ENCODE results near the gene GOLPH3. TPM values are rescaled to one million over a fixed set of nuclear protein-coding genes. Genes with fewer than 3 reads are reported as not detected.
"Not testable (repeated sequence)": the region's sequence is repeated elsewhere in the genome, so short reads cannot be mapped to it uniquely, and the experiment has no call there.

The GOLPH3 gene
- total RNA-seq, 2 experiments from 2014 or later: 68.0 to 72.6 TPM

DNA sequence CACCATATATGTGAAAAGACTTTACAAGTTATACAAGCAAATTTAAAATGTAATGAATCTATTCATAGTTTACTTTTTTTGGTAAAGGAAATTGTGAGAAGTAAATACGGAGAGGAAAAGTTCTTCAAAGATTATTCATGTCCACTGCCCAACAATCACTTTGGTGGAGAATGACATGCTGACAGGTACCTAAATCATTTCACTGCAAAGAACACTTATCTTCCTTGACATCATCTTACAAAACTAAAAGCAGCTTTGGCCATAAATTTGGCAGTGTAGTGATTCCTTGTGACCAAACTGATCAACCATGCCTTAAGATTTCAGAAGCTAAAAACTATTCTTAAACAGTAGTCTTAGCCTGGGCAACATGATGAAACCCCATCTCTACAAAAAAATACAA, 42.5 kb downstream of the GOLPH3 start:
- no peak overlapping the region for H3K4me3 Mint-ChIP-seq
- H3K4me1 Mint-ChIP-seq: peaks cover 29% of the 10 kb centered on the region
- no peak overlapping the region for H3K27ac Mint-ChIP-seq
- DNase-seq: no peak
- peaks cover 42% of the 10 kb centered on the region for H3K36me3 Mint-ChIP-seq
- no peaks in the 10 kb centered on the region for H3K9me3 Mint-ChIP-seq
- no peaks in the 10 kb centered on the region for H3K27me3 Mint-ChIP-seq

DNA sequence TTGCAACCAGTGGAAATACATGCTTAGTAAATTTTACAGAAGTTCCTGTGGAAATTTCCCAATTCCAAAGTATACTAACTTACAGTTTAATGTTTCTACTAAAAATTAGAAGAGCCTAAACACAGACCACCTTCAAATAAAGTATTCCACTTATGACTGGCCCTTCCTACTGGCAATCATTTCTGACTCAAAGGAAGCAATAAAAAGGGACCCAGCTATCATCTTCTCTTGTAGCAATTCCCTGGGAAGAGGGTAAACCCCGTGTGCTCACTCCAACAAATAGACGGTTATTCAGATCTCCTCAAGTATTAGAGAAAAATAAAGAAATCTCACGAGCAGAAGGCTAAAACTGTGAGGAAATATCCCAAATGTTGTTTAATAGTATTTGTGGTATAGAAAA, 43.3 kb downstream of the GOLPH3 start:
- no peaks in the 10 kb centered on the region for H3K9me3 Mint-ChIP-seq
- H3K4me3 Mint-ChIP-seq: no peak overlapping the region
- no peak for DNase-seq
- peaks cover 49% of the 10 kb centered on the region for H3K36me3 Mint-ChIP-seq
- H3K27ac Mint-ChIP-seq: no peak overlapping the region
- peaks cover 30% of the 10 kb centered on the region for H3K4me1 Mint-ChIP-seq
- no peaks in the 10 kb centered on the region for H3K27me3 Mint-ChIP-seq

DNA sequence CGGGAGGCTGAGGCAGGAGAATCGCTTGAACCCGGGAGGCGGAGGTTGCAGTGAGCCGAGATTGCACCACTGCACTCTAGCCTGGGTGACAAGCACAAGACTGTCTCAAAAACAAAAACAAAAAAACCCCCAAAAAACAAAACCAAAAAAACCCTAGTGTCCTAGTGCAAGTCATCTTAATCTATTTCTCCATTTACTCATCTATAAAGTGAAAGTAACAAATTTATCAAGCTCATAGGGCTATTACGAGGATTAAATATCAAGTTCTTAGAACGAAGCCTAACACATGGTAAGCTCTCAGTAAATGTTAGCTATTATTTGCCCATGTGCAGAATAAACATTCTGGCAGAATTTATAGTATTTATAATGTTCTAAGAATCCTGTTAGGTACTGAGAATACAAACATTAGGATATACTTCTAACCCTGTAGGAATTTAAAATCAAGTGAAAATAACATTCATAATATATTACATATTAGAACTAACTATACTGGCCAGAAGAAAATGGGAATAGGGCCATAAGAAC, 45.0 kb downstream of the GOLPH3 start:
- DNase-seq: no peak
- H3K36me3 Mint-ChIP-seq: peaks cover 48% of the 10 kb centered on the region
- H3K4me1 Mint-ChIP-seq: peaks cover 27% of the 10 kb centered on the region
- H3K4me3 Mint-ChIP-seq: no peak overlapping the region
- no peaks in the 10 kb centered on the region for H3K9me3 Mint-ChIP-seq
- H3K27me3 Mint-ChIP-seq: no peaks in the 10 kb centered on the region
- peak overlapping the region; percentile 52 for H3K27ac Mint-ChIP-seq

DNA sequence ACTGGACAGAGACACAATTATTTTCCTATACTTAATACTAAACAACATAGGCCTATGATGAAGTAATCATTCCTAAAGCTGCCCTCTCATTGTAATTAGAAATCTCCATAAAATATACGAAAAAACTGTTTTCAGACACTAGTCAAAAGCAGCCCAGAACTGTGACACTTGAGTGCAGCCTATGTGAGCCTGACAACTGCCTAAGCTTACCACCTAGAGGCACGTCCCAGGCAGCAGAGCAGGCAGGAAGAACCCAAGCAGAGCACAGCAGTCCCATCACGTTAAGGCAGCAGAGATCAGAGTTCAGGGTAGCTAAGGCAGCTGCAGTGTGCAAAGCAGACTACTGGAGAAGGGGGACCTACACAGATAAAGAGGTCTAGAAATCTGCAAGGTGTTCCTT, 46.4 kb downstream of the GOLPH3 start:
- Mint-ChIP-seq H3K27ac (no peak overlapping the region), H3K9me3 (no peaks in the 10 kb centered on the region), H3K4me3 (no peak overlapping the region), H3K27me3 (no peaks in the 10 kb centered on the region), H3K36me3 (peaks cover 49% of the 10 kb centered on the region), H3K4me1 (peaks cover 31% of the 10 kb centered on the region)
- DNase-seq: no peak

DNA sequence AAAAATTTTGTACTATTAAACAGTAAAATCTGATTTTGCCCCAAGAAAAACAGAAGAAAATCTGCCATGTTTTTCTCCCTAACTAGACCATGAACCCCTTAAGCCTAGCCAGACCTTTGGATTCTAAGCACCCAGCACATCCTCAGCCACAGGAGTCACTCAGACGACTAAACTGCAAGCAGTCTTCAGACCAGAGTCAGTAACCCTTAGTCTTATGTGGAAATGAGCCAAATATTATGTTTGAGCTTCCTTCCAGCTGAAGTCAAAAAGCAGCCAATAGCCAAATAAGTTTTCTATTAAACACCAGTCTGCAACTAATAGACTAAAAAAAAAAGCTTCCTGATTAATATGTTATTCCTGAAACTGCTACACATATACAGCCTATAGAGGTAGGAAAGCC, 47.4 kb downstream of the GOLPH3 start:
- Mint-ChIP-seq H3K27me3 (no peaks in the 10 kb centered on the region), H3K9me3 (no peaks in the 10 kb centered on the region), H3K4me3 (no peak overlapping the region), H3K4me1 (peaks cover 35% of the 10 kb centered on the region), H3K36me3 (peaks cover 48% of the 10 kb centered on the region), H3K27ac (no peak overlapping the region)
- no peak for DNase-seq

DNA sequence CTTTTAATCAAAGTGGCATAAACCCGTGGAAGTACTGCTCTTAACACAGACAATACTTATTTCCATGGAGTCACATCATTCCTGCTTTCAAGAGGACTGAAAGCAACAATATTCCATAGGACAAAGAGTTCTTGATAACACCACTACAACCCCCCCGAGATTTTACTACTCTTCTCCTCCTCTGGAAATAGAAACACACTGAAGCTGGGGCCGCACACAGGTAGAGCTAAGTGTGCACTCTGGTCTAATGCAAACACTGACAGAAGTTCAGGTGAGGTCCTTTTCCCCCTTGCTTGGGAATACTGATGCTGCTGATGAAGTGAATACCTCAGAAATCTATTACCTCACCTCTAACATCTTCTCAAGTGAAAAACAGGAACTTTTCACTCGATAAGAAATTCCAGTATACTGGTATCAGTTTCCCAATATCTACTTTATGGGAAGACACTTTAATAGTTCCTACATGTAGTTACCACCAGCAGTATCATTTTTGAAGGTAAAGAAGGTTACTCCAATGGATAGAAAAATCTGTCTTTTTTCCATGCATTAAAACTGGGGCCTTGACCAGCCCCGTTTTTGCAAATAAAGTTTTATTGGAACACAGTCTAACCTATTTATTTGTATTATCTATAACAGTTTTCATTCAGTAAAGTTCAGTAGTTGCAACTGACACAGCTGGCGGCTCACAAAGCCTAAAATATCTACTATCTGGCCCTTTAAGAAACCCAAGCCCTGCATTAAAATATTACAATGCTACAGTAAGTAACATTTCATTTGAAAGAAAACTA, 50.0 kb downstream of the GOLPH3 start:
- Mint-ChIP-seq H3K27ac (no peak overlapping the region), H3K4me1 (peaks cover 36% of the 10 kb centered on the region), H3K27me3 (no peaks in the 10 kb centered on the region), H3K4me3 (no peak overlapping the region), H3K36me3 (peaks cover 54% of the 10 kb centered on the region), H3K9me3 (no peaks in the 10 kb centered on the region)
- DNase-seq: no peak

DNA sequence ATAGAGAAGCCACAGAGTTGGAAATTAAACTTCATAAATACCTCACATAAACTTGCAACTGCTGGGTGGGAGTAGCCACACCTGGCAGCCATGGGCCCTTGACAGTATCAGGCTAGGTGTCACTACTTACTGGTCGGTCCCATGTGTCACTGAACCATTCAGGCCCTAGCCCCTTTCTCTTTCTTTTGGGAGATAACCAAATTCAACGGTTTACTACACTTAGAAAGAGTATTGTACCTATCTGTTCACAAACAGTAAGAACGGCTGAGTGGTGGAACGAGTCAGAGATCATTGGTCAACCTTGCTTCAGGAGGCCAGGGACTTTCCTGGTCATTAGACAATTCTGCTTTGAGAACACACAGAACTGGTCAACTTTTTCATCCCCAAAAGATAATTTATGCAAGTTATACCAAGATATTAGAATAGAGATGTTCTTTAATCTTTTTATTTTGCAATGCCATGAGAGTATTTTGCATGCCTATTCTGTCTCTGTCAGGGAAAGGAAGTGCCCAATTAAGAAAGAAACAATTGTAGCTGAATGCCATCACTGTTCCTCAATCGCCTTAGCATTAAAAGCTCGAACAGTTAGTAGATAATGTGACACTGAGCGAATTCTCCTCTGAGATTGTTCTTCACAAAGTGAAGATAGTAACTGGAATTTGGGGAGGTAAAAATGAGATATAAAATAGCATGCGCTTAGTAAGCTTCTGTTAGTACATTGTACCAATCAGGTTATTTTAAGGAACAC, 50.9 kb downstream of the GOLPH3 start:
- Mint-ChIP-seq H3K4me1 (peaks cover 30% of the 10 kb centered on the region), H3K4me3 (no peak overlapping the region), H3K27me3 (no peaks in the 10 kb centered on the region), H3K27ac (no peak overlapping the region), H3K9me3 (no peaks in the 10 kb centered on the region), H3K36me3 (peaks cover 52% of the 10 kb centered on the region)
- DNase-seq: no peak

DNA sequence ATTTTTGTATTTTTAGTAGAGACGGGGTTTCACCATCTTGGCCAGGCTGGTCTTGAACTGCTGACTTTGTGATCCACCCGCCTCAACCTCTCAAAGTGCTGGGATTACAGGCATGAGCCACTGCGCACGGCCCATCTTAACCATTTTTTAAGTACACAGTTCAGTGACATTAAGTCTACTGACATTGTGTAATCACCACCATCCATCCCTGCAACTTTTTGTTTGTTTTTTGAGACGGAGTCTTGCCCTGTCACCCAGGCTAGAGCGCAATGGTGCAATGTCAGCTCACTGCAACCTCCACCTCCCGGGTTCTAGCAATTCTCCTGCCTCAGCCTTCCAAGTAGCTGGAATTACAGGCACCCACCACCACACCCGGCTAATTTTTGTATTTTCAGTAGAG, 55.2 kb downstream of the GOLPH3 start:
- not testable (repeated sequence) for H3K27ac Mint-ChIP-seq, DNase-seq, H3K4me3 Mint-ChIP-seq, H3K27me3 Mint-ChIP-seq, H3K9me3 Mint-ChIP-seq
- peaks cover 65% of the 10 kb centered on the region for H3K36me3 Mint-ChIP-seq
- H3K4me1 Mint-ChIP-seq: peaks cover 51% of the 10 kb centered on the region

DNA sequence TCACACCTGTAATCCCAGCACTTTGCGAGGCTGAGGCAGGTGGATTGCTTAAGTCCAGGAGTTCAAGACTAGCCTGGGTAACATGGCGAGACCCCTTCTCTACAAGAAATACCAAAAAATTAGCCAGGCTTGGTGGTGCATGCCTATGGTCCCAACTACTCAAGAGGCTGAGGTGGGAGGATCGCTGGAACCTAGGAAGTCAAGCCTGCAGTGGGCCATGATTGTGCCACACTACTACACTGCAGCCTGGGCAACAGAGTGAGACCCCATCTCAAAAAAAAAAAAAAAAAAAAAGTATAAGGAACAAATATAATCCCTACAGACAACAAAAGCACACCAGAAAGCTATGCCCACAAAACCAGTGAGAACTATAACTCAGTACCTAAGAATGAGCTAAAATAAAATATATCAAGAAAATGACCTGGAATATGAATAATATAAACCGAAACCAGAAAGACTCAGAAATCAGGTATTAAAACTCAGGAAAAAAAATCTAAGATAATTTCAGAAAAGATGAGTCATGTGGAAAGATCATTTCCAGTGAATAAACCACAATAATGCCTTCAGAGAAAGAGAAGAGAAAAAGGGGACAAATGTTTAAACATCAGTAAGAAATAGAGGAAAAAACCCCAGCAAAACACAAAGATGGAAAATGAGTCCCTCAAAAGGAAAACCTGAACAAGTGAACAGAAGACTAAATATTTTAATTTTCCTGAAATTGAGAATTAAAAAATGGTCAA, 57.4 kb downstream of the GOLPH3 start:
- Mint-ChIP-seq H3K27ac (peak overlapping the region; percentile 79), H3K27me3 (no peaks in the 10 kb centered on the region), H3K9me3 (no peaks in the 10 kb centered on the region), H3K4me3 (peak overlapping the region; percentile 53), H3K4me1 (peaks cover 40% of the 10 kb centered on the region), H3K36me3 (peaks cover 63% of the 10 kb centered on the region)
- DNase-seq: no peak

DNA sequence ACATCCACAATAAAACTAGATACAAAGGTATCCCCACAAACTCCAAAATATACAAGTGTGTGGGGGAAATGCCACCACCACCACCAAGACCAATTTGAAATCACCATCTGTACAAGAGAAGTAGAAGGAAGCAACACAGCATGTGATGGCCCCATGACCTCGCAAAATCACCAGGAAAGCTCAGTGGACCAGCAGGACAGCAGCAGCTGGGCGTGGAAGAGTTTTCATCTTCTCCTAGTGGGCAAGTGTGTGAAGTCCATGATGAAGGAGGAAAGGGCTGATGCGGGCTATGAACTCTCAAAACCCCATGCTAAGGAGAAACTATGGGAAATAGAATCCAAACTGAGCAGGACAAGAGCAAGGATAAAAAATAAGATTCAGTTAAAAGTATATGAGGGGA, 58.1 kb downstream of the GOLPH3 start:
- Mint-ChIP-seq H3K9me3 (no peaks in the 10 kb centered on the region), H3K27ac (peak overlapping the region; percentile 79), H3K4me1 (peaks cover 39% of the 10 kb centered on the region), H3K4me3 (no peak overlapping the region), H3K27me3 (no peaks in the 10 kb centered on the region), H3K36me3 (peaks cover 59% of the 10 kb centered on the region)
- DNase-seq: no peak

DNA sequence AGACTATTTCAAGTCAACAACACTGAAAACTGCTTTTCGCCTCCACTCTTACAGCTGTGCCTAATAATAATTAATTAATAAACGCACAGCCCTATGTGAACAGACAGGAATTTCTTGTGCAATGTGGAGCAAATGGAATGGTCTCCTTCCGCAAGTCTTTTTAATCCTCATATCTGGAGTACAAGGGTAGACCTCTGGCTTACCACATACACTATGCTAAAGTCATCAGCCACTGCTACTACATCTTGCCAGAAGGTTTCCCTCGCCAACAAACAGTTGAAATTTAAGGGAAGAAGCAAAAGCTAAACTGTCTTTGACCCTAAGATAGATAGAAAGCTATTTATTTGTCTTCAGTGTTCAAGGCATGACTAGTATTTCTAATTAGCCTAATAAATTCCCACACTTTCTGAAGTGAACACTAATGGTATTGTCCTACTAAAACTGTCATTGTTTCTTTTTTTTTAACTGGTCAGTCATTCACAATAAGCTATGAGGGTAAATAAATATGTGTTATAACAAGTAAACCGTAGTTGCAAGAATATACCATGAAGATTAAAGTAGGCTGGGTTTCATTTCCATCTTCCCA, 63.9 kb downstream of the GOLPH3 start:
- Mint-ChIP-seq H3K36me3 (peaks cover 29% of the 10 kb centered on the region), H3K4me1 (peaks cover 10% of the 10 kb centered on the region), H3K4me3 (no peak overlapping the region), H3K27ac (no peak overlapping the region), H3K27me3 (no peaks in the 10 kb centered on the region), H3K9me3 (no peaks in the 10 kb centered on the region)
- no peak for DNase-seq

DNA sequence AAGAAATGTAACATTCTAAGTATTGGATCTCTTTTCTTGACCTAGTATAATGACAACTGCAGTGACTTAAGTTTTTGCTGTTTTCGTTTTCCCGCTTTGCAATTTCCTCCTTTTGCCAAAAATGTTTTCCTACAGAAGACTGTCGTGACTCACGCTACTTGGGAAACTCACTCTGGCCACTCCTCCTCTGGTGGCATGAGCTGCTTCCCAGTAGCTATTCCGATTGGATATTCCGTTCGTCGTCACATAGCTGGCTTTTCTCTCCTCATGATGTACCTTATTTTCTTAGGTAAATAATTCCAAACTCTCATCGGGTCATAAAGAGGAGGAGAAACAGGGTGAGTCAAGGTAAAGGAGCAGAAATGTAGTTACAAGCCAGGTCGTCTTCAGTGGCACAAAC, 64.9 kb downstream of the GOLPH3 start:
- no peak for DNase-seq
- Mint-ChIP-seq H3K9me3 (no peaks in the 10 kb centered on the region), H3K36me3 (peaks cover 21% of the 10 kb centered on the region), H3K27me3 (no peaks in the 10 kb centered on the region), H3K4me3 (no peak overlapping the region), H3K27ac (peak overlapping the region; percentile 21), H3K4me1 (peaks cover 7% of the 10 kb centered on the region)

DNA sequence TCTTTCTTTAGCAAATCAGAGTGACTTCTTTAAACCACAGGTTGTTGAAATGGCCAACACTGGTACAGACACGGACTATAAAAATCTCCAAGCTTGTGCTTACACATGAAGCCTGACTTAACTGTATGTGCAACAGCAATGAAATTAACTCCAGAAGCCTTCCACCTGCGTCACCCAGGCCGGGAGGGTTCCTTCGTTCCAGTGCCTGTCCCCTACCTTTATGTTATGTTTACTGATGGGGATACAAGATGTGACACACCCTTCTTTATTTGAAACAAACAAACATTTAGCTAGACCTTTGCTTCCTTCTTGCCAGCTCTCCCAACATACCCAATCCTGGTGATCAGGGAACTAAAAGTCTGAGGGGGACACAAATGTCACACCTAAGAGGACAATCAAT, 66.0 kb downstream of the GOLPH3 start:
- Mint-ChIP-seq H3K4me1 (peaks cover 7% of the 10 kb centered on the region), H3K27me3 (no peaks in the 10 kb centered on the region), H3K9me3 (no peaks in the 10 kb centered on the region), H3K4me3 (no peak overlapping the region), H3K36me3 (peaks cover 16% of the 10 kb centered on the region), H3K27ac (no peak overlapping the region)
- DNase-seq: no peak

DNA sequence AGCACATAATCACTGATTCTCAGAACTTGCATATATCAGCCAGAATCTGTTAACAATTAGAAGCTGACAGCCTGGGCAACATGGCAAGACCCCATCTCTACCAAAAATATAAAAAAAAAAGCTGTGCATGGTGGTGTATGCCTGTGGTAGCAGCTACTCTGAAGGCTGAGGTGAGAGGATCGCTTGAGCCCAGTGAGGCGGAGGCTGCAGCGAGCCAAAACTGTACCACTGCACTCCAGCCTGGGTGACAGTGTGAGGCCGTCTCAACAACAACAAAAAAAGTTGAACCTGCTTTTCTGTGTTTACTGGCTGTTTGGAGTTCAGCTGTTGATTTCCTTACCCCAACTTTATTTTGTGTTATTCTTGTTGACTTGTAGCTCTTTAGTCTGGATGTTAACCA, 66.8 kb downstream of the GOLPH3 start:
- DNase-seq: no peak
- Mint-ChIP-seq H3K27ac (no peak overlapping the region), H3K36me3 (peaks cover 12% of the 10 kb centered on the region), H3K4me1 (peaks cover 7% of the 10 kb centered on the region), H3K9me3 (no peaks in the 10 kb centered on the region), H3K27me3 (no peaks in the 10 kb centered on the region), H3K4me3 (no peak overlapping the region)

DNA sequence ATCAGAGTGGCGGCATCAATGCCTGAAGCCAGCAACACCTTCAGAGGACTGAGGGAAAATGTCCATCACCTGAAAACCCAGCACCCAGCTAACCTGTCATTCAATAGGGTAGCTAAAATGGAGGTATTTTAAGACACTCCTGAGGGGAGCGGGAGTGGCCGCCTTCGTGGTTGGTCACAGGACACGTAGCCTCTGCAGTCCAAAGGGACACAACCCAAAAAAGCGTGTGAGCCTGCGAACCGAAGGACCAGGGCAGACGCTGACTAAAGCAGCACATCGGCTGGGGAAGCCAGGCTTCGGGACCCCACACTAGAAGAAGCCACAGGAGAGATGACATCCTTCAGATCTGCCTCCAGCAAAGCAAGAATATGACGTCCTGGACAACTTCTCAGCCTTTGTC, 70.6 kb downstream of the GOLPH3 start:
- H3K27me3 Mint-ChIP-seq: no peaks in the 10 kb centered on the region
- H3K4me1 Mint-ChIP-seq: no peaks in the 10 kb centered on the region
- no peak for DNase-seq
- H3K9me3 Mint-ChIP-seq: no peaks in the 10 kb centered on the region
- no peak overlapping the region for H3K4me3 Mint-ChIP-seq
- no peak overlapping the region for H3K27ac Mint-ChIP-seq
- H3K36me3 Mint-ChIP-seq: no peaks in the 10 kb centered on the region
